HG02588 (cell line): ENCODE measurements around the gene VSIG10.
"Not testable (repeated sequence)": the region's sequence is repeated elsewhere in the genome, so short reads cannot be mapped to it uniquely, and the experiment has no call there.

Experiments
- ATAC-seq: cut with Tn5 transposase; IDR thresholded peaks from one replicate; pipeline ENCODE4 v1.9.1; 2021; ENCODE audit warnings: mild to moderate bottlenecking, moderate library complexity; ENCODE audit not compliant: unreplicated experiment

The VSIG10 gene

GRCh38 chr12:118109088-118109487 lies 5.3 kb upstream of the VSIG10 start:
- ATAC-seq: no peak

- ATAC-seq: no peak
These were observed 3.9 kb upstream of the VSIG10 start for GRCh38 chr12:118107694-118108093.

- ATAC-seq: no peak
These were observed 3.2 kb upstream of the VSIG10 start for GRCh38 chr12:118107011-118107410.

- no peak for ATAC-seq
These were observed 610 bp downstream of the VSIG10 start for GRCh38 chr12:118103201-118103600.

- ATAC-seq: no peak
These were observed 1.2 kb downstream of the VSIG10 start for GRCh38 chr12:118102609-118103008.

- ATAC-seq: no peak
These were observed 1.7 kb downstream of the VSIG10 start for GRCh38 chr12:118102070-118102469.

- no peak for ATAC-seq
These were observed 2.8 kb downstream of the VSIG10 start for GRCh38 chr12:118101051-118101450.

GRCh38 chr12:118098911-118099671 lies 4.7 kb downstream of the VSIG10 start:
- no peak for ATAC-seq

- ATAC-seq: no peak
These were observed 5.4 kb downstream of the VSIG10 start for GRCh38 chr12:118098401-118098800.

GRCh38 chr12:118094039-118094438 lies 9.8 kb downstream of the VSIG10 start:
- no peak for ATAC-seq

- ATAC-seq: no peak
These were observed 14.0 kb downstream of the VSIG10 start for GRCh38 chr12:118089782-118090181.

- no peak for ATAC-seq
These were observed 21.6 kb downstream of the VSIG10 start for GRCh38 chr12:118082161-118082560.

GRCh38 chr12:118081521-118081920 lies 22.3 kb downstream of the VSIG10 start:
- ATAC-seq: not testable (repeated sequence)

- ATAC-seq: no peak
These were observed 30.0 kb downstream of the VSIG10 start for GRCh38 chr12:118073768-118074167.

- ATAC-seq: no peak
These were observed 33.2 kb downstream of the VSIG10 start for GRCh38 chr12:118070650-118071049.

GRCh38 chr12:118068445-118068844 lies 35.4 kb downstream of the VSIG10 start:
- no peak for ATAC-seq

GRCh38 chr12:118065380-118065779 lies 38.4 kb downstream of the VSIG10 start:
- ATAC-seq: no peak

GRCh38 chr12:118064608-118065007 lies 39.2 kb downstream of the VSIG10 start:
- ATAC-seq: no peak

- ATAC-seq: no peak
These were observed 40.0 kb downstream of the VSIG10 start for GRCh38 chr12:118063576-118064391.

- ATAC-seq: no peak
These were observed 41.7 kb downstream of the VSIG10 start for GRCh38 chr12:118061873-118062843.
